Thoracic aorta (tissue), 2 donors: ENCODE results near the gene LPAR2. TPM values are rescaled to one million over a fixed set of nuclear protein-coding genes. Genes with fewer than 3 reads are reported as not detected.

Source experiments
- ATAC-seq: fragments of 150-250 bp; one replicate; pipeline ENCODE4 v1.8.0; 2017; ENCODE audit warnings: low read depth; ENCODE audit not compliant: insufficient number of reproducible peaks, low FRiP score
- DNase-seq: peaks from one replicate; pipeline ENCODE4 v3.0.0-alpha.2; 2020; ENCODE audit warnings: low spot score
- H3K27ac ChIP-seq, 2 donors: fragments of 200-600 bp; sonication (generic); 1 replicate in 1 of 2; 2 replicates in 1 of 2; pipeline ENCODE4 v1.5.1; 2016; ENCODE audit warnings: mild to moderate bottlenecking in 2 of 2, moderate library complexity in 2 of 2
- H3K27me3 ChIP-seq: fragments of 200-600 bp; sonication (generic); replicated peaks from 2 replicates; pipeline ENCODE4 v1.6.0; 2016; ENCODE audit warnings: mild to moderate bottlenecking; ENCODE audit not compliant: insufficient read depth
- H3K36me3 ChIP-seq: fragments of 200-600 bp; sonication (generic); one replicate; pipeline ENCODE4 v1.5.1; 2016
- H3K4me1 ChIP-seq, 2 donors: fragments of 200-600 bp; sonication (generic); 1 replicate in 1 of 2; 2 replicates in 1 of 2; pipeline versions ENCODE4 v1.5.1 to v1.6.0; 2016; ENCODE audit warnings: low read depth in 2 of 2, mild to moderate bottlenecking in 1 of 2; ENCODE audit not compliant: control insufficient read depth in 1 of 2
- H3K4me3 ChIP-seq: fragments of 200-600 bp; sonication (generic); 2 replicates; pipeline ENCODE4 v1.5.1; 2016; ENCODE audit warnings: mild to moderate bottlenecking
- H3K9me3 ChIP-seq: fragments of 200-600 bp; sonication (generic); 2 replicates; pipeline ENCODE4 v1.5.1; 2016
- CTCF ChIP-seq: fragments of 200-600 bp; sonication (generic); IDR thresholded peaks from one replicate; pipeline ENCODE4 v1.5.1; 2019; ENCODE audit warnings: antibody characterized with exemption
- total RNA-seq, 2 donors: library from RNA; depleted of rRNA; stranded (reverse); fragments of >200 nt; gene quantifications; one replicate each; pipeline versions ENCODE4 v1.1.0 to v1.2.3, GENCODE V29; 2016

The LPAR2 gene
- total RNA-seq, 2 donors from 2014 or later = 4.2 to 11.6 TPM

DNA sequence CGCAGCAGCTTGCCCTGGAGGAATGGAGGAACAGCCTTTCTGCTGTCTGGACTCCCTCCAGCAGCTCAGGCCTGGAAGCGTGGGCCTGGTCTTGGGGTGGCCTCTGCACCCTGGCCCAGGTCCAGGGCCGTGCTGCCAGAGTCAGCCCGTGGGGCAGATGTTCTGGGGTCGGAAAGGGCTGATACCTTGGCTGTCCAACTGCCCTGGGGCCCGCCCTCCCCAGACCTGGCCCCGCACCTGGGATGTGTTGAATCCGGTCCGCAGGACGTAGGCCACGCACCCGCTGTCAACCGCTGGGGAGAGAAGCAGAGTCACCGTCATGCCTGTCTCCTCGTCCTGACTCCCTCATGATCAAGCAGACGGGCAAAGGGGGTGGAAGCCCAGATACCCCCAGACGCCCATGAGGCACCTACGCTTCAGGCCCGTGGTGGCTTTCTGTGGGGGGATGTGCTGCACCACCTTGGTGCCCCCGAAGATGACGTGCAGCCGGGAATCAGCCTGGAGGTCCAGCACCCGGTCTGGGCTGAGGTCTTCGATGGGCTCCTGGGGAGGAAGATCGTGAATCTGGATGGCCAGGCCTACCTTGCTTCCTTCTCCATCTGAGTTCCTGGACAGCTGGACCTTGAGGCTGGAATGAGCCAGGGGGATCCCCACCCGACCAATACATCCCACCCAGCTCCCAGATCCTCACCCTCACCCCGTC, 27.8 kb upstream of the LPAR2 start:
- Histone ChIP-seq H3K36me3 (peaks cover 75% of the 10 kb centered on the region), H3K27ac (no peak overlapping the region), H3K4me1 (no peaks in the 10 kb centered on the region), H3K9me3 (no peaks in the 10 kb centered on the region), H3K27me3 (no peaks in the 10 kb centered on the region), H3K4me3 (no peak overlapping the region)
- no peak for ATAC-seq
- TF ChIP-seq CTCF = no peak
- DNase-seq = no peak

DNA sequence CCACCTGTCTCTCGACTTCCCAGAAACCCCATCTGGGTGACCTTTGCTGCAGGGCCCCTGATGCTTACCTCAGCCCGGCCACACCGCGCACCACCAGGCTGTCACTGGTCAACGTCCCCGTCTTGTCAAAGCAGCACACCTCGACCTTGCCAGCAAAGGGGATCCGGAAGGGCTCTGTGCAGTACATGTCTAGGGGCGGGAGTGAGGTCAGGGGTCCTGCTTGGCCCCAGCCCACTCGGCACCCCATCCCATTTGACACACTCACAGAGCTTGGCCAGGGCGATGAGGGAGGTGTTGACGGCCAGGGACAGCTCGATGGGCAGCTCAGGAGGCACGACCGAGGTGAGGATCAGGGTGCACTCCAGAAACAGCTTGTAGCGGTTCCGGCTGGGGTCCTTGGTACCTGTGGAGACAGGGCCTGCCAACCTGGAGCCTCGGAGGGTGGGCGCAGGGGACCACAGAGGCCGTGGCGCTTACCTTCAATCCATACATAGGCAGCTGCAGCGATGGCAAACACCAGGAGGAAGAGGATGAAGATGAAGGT, 27.1 kb upstream of the LPAR2 start:
- no peak for DNase-seq
- Histone ChIP-seq H3K36me3 (peaks cover 81% of the 10 kb centered on the region), H3K9me3 (no peaks in the 10 kb centered on the region), H3K4me1 (no peaks in the 10 kb centered on the region), H3K27me3 (no peaks in the 10 kb centered on the region), H3K27ac (no peak overlapping the region), H3K4me3 (no peak overlapping the region)
- no peak for ATAC-seq
- TF ChIP-seq CTCF = no peak

DNA sequence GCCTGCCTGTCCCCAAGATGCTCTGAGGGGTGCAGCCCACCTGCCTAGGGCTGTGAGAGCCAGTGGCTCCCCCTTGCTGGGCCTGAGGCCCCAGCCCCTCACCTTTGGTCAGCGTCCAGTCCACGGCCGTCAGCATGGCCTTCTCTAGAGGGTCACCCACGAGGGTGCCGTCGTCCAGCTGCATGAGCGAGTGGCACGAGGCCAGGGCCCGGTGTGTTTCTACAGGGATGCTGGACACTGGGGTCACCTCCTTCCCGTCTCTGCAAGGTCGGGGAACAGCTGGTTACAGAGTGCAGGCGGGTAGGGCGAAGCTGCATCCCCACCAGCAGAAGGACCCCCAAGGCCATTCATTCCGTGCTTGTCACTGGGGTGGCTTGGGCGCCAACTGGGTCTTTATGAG, 26.4 kb upstream of the LPAR2 start:
- no peak overlapping the region for H3K27ac ChIP-seq
- H3K4me1 ChIP-seq = no peaks in the 10 kb centered on the region
- no peaks in the 10 kb centered on the region for H3K27me3 ChIP-seq
- TF ChIP-seq CTCF = no peak
- no peak for ATAC-seq
- H3K4me3 ChIP-seq = no peak overlapping the region
- peaks cover 87% of the 10 kb centered on the region for H3K36me3 ChIP-seq
- no peak for DNase-seq
- no peaks in the 10 kb centered on the region for H3K9me3 ChIP-seq

DNA sequence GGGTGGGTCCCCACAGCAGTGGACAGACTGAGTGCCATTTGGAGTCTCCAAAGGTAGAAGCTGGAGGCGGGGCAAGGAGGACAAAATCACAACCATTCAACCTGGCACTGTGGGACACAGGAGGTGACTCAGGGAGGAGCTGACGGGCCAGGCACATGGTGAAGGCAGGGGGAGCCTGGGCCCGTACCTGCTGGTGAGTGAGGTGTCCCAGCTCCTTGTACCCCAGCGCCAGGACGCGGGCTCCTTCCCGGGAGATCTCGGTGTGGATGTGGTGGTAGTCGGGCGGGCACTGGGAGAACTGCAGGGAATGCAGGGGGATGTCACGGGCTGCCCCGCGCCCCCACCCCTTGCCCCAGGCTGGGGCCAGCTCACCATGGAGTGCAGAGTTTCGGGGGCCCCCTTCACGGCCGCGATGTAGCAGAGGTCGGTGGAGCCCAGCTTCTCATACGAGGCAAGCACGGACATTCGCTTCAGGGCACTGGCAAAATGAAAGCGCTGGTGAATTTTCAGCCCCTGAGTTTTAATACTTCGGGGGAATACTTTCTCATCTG, 25.7 kb upstream of the LPAR2 start:
- peaks cover 90% of the 10 kb centered on the region for H3K36me3 ChIP-seq
- H3K27ac ChIP-seq = no peak overlapping the region
- no peak overlapping the region for H3K4me3 ChIP-seq
- H3K27me3 ChIP-seq = no peaks in the 10 kb centered on the region
- DNase-seq = no peak
- no peak for ATAC-seq
- TF ChIP-seq CTCF = no peak
- H3K4me1 ChIP-seq = no peaks in the 10 kb centered on the region
- no peaks in the 10 kb centered on the region for H3K9me3 ChIP-seq

DNA sequence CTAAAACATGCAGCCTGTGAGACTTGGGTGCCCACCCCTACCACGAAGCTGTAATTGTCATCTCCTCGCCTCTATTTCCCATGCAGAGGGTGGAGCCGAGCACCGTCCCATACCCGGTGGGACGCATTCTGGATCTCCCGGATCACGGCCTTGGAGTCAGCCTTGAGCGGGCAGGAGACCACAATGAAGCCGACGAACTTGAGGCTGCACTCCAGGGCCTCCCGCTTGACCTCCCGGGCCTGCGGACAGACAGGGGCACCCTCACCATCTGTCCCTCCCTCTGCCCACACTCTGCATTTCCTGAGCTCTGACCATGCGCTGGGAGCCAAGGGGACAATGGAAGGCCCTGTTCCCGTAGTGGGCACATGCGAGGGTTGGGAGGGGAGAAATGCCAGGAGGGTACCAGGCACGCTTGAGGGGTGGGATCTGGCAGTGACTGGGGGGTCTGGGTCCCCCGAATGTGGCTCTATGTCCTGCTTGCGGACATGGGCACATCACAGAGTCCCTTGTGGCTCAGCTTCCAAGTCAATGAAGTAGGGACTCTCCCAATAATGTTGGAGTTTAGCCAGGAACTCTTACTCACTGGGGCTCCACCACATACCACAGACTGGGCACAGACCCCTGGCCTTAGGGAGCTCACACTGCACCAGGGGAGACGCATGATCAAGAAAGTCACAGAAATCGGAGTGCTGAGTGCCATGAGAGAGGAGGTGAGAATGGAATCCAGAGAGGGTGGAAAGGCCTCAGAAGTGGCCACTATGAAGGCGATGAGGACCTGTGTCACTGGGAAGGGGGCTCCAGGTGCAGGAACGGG, 24.7 kb upstream of the LPAR2 start:
- ATAC-seq (no peak), DNase-seq (no peak)
- Histone ChIP-seq H3K4me1 (no peaks in the 10 kb centered on the region), H3K36me3 (peaks cover 87% of the 10 kb centered on the region), H3K27ac (no peak overlapping the region), H3K4me3 (no peak overlapping the region), H3K27me3 (no peaks in the 10 kb centered on the region), H3K9me3 (no peaks in the 10 kb centered on the region)
- no peak for TF ChIP-seq CTCF
